ENCODE data around the gene TMEM270. TPM values are rescaled to one million over a fixed set of nuclear protein-coding genes. Genes with fewer than 3 reads are reported as not detected.

The TMEM270 gene
- polyA plus RNA-seq, 2 of the 4 experiments (the other 2 are of a cell fraction), result not detected

DNA sequence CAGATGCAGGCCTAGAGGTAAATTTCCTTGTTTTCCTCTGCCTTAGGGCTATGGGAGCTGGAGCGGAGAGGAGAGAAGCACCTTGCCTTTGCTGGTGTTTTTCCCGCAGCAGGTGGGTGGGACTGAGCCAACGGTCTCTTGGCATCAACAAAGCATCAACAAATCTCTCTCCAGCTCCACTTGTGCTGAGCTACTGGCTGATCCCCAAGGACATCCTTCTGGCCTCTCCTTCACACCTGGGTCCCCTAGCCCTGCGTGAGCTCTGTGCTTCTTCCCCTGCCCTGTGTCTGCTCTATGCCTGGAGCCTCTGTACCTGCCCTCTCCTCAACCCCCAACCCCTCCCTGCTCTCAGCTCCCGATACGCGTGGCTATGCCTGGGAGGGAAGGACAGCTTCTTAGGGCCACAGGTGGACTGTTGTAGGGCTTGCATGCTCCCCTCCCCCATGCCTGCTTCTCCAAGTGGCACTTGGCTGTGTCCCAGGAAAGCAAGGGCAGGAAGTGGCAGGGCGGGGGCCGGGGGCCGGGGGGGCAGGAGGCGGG lies 33.3 kb upstream of the TMEM270 start (continued):
- TF ChIP-seq, protein P1, sequence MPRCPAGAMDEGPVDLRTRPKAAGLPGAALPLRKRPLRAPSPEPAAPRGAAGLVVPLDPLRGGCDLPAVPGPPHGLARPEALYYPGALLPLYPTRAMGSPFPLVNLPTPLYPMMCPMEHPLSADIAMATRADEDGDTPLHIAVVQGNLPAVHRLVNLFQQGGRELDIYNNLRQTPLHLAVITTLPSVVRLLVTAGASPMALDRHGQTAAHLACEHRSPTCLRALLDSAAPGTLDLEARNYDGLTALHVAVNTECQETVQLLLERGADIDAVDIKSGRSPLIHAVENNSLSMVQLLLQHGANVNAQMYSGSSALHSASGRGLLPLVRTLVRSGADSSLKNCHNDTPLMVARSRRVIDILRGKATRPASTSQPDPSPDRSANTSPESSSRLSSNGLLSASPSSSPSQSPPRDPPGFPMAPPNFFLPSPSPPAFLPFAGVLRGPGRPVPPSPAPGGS (IDR thresholded peaks at IDR 0.05), result no peak
- TF ChIP-seq JUNB (IDR thresholded peaks at IDR 0.05), result no peak
- TF ChIP-seq SMC3 (IDR thresholded peaks at IDR 0.05), result no peak
- no peak for TF ChIP-seq JUN (IDR thresholded peaks at IDR 0.05)
- TF ChIP-seq HES2 (IDR thresholded peaks at IDR 0.05), result no peak
- TF ChIP-seq GATA3 (IDR thresholded peaks at IDR 0.05; ENCODE audit: borderline replicate concordance), result no peak

DNA sequence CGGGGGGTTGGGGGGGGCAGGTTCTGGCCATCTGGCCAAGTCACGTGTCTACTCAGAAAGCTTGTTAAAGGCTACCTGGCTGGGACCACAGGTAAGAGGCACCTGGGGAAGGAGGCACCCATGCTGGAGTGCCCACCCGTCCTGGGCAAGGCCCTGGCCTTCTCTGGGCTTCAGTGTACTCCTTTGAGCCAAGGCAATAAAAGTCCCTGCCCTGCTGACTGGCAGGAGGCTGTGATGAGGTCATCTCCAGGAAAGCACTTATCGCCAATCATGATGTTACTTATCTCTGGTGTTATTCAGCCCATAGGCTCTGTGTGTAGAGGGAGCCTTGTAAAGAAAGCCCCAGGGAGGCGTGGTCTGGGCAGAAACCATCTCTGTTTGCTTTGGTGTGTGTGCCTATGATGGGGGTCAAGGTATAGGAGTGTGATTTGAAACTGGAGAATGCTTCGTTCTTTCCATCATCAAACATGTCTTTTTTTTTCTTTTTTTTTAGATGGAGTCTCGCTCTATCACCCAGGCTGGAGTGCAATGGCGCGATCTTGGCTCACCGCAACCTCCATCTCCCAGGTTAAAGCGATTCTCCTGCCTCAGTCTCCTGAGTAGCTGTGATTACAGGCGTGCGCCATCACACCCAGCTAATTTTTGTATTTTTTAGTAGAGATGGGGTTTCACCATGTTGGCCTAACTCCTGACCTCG lies 32.7 kb upstream of the TMEM270 start:
- no peak overlapping the region for H3K4me3 ChIP-seq
- FAIRE-seq (no peak), DNase-seq (ENCODE audit: low read depth in 1 of 2, low spot score in 1 of 2) (peak; percentile 67 to 86), ATAC-seq (peak; percentile 76 to 79)
- peak overlapping the region; percentile 67 to 86 for H3K27ac ChIP-seq
- H3K4me2 ChIP-seq, result peak overlapping the region; percentile 62
- ChIA-PET CTCF (interaction anchor here (1.4 to 2.3 kb wide), 6 partner anchors 12 to 27 kb away, joined by 3 to 10 read pairs (median 4); no protein-coding TSS in a partner anchor), POLR2A (interaction anchor here (1.5 to 2.4 kb wide), 3 partner anchors 14 to 89 kb away, joined by 8 to 17 read pairs (median 10); partner anchors contain the start of genes ABHD11 and METTL27)
- H3K9me3 ChIP-seq, result no peaks in the 10 kb centered on the region
- peaks cover 65% of the 10 kb centered on the region for H3K4me1 ChIP-seq
- TF ChIP-seq, protein P2, sequence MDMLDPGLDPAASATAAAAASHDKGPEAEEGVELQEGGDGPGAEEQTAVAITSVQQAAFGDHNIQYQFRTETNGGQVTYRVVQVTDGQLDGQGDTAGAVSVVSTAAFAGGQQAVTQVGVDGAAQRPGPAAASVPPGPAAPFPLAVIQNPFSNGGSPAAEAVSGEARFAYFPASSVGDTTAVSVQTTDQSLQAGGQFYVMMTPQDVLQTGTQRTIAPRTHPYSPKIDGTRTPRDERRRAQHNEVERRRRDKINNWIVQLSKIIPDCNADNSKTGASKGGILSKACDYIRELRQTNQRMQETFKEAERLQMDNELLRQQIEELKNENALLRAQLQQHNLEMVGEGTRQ (IDR thresholded peaks at IDR 0.05), result peak; percentile 35; the same call in 1 of the 2 replicates
- no peak for TF ChIP-seq GATA3 (IDR thresholded peaks at IDR 0.05; ENCODE audit: borderline replicate concordance)
- no peak for TF ChIP-seq ESRRA (IDR thresholded peaks at IDR 0.05; ENCODE audit: borderline replicate concordance, low read length)
- peak; percentile 38; the same call in 1 of the 2 replicates for TF ChIP-seq EHF (CRISPR knock-in tag; IDR thresholded peaks at IDR 0.05)
- no peak for TF ChIP-seq RAD21 (conservative IDR thresholded peaks at IDR 0.05 in 1 of 2, IDR thresholded peaks at IDR 0.05 in 1 of 2)
- no peak for TF ChIP-seq MAZ (IDR thresholded peaks at IDR 0.05; ENCODE audit: borderline replicate concordance, low read depth, low read length)
- TF ChIP-seq MAFK (IDR thresholded peaks at IDR 0.05; ENCODE audit: partially characterized antibody), result peak; percentile 5
- TF ChIP-seq EHMT2 (IDR thresholded peaks at IDR 0.05; ENCODE audit: low read depth), result no peak
- WGBS (ENCODE audit: missing lambda C conversion rate), result 66% methylated on average over 12 of the region's 14 CpGs

- Histone ChIP-seq H3K4me3 (no peak overlapping the region), H3K4me1 (peaks cover 68% of the 10 kb centered on the region), H3K4me2 (peak overlapping the region; percentile 62; the same call in 2 of the 3 replicates), H3K9me3 (no peaks in the 10 kb centered on the region), H3K27ac (peak overlapping the region; percentile 67 to 86; a peak in 4 of 6 replicates)
- WGBS (ENCODE audit: missing lambda C conversion rate), result 90% methylated on average over 5 of the region's 5 CpGs
- CTCF ChIA-PET, result interaction anchor here (0.7 to 1.9 kb wide), 4 partner anchors 11 to 103 kb away, joined by 3 to 4 read pairs (median 4); no protein-coding TSS in a partner anchor
- POLR2A ChIA-PET, result interaction anchor here (1.3 kb wide), 1 partner anchor 21 kb away, joined by 4 read pairs; no protein-coding TSS in a partner anchor
- ATAC-seq (no peak), DNase-seq (ENCODE audit: low read depth in 1 of 2, low spot score in 1 of 2) (no peak), FAIRE-seq (no peak)
- TF ChIP-seq ZNF302 (CRISPR knock-in tag; IDR thresholded peaks at IDR 0.05), result no peak
- TF ChIP-seq CHD2 (IDR thresholded peaks at IDR 0.05; ENCODE audit: low read length, partially characterized antibody), result no peak
- no peak for TF ChIP-seq CTCF (IDR thresholded peaks at IDR 0.05)
- no peak for TF ChIP-seq EHF (CRISPR knock-in tag; IDR thresholded peaks at IDR 0.05)
Observed at GRCh38 chr7:73828972-73829371, 32.0 kb upstream of the TMEM270 start.
